ENCODE data around the gene TNN. TPM values are rescaled to one million over a fixed set of nuclear protein-coding genes. Genes with fewer than 3 reads are reported as not detected.

TNN gene
- total RNA-seq, 2 experiments from 2014 or later: not detected

DNA sequence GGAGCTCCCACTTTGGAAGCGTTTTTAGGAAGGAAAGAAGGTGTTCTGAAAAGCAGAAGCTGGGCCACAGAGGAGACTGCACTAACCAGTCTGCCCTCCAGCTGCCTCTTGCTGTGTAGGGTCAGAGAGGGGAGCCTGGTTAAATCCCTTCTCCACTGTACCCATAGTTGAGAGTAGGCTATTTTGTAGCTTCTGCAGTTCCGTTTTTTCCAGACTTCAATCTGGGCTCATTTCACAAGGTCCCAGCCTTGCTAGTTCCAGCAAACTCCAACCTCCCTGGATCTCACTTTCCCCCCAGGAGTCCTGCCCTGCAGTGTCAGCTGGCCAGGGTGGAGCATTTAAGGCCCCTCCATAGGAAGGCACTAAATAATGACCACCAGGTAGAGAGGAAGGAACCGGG, 11.0 kb downstream of the TNN start:
- TF ChIP-seq, protein P1, sequence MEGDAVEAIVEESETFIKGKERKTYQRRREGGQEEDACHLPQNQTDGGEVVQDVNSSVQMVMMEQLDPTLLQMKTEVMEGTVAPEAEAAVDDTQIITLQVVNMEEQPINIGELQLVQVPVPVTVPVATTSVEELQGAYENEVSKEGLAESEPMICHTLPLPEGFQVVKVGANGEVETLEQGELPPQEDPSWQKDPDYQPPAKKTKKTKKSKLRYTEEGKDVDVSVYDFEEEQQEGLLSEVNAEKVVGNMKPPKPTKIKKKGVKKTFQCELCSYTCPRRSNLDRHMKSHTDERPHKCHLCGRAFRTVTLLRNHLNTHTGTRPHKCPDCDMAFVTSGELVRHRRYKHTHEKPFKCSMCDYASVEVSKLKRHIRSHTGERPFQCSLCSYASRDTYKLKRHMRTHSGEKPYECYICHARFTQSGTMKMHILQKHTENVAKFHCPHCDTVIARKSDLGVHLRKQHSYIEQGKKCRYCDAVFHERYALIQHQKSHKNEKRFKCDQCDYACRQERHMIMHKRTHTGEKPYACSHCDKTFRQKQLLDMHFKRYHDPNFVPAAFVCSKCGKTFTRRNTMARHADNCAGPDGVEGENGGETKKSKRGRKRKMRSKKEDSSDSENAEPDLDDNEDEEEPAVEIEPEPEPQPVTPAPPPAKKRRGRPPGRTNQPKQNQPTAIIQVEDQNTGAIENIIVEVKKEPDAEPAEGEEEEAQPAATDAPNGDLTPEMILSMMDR (IDR thresholded peaks at IDR 0.05): no peak
- no peak overlapping the region for H3K27ac ChIP-seq (ENCODE audit: low read depth in 1 of 2, low read length in 2 of 2)
- intact Hi-C loops (cut with DNase I, micrococcal nuclease): no loop called here
- Mint-ChIP-seq H3K27ac (no peak overlapping the region), H3K9me3 (no peaks in the 10 kb centered on the region), H3K4me1 (ENCODE audit: low read depth) (no peaks in the 10 kb centered on the region), H3K4me3 (no peak overlapping the region), H3K36me3 (ENCODE audit: low read depth) (no peaks in the 10 kb centered on the region), H3K27me3 (peaks cover 6% of the 10 kb centered on the region)
- no peak overlapping the region for H3K4me3 ChIP-seq (ENCODE audit: low read length)
- H3K9me3 ChIP-seq (ENCODE audit: control insufficient read depth in 1 of 2, insufficient read depth in 1 of 2, low read length in 2 of 2): peaks cover 0 to 4% of the 10 kb centered on the region in 2 experiments
- peaks cover 0 to 7% of the 10 kb centered on the region in 2 experiments for H3K27me3 ChIP-seq (ENCODE audit: control insufficient read depth in 1 of 2, insufficient read depth in 2 of 2, low read length in 2 of 2)
- H3K36me3 ChIP-seq (ENCODE audit: insufficient read depth, low read length): no peaks in the 10 kb centered on the region
- no peak for DNase-seq
- H3K4me1 ChIP-seq (ENCODE audit: insufficient read depth, low read length): no peaks in the 10 kb centered on the region
- ChIA-PET POLR2A (no interaction called here), CTCF (no interaction called here)
- ATAC-seq (ENCODE audit: poor library complexity): no peak

DNA sequence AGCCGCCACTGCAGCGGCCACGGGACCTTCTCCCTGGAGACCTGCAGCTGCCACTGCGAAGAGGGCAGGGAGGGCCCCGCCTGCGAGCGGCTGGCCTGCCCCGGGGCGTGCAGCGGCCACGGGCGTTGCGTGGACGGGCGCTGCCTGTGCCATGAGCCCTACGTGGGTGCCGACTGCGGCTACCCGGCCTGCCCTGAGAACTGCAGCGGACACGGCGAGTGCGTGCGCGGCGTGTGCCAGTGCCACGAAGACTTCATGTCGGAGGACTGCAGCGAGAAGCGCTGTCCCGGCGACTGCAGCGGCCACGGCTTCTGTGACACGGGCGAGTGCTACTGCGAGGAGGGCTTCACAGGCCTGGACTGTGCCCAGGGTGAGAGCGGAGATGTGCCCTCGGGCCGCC, 11.7 kb downstream of the TNN start:
- TF ChIP-seq, protein P1 (IDR thresholded peaks at IDR 0.05): no peak
- H3K27ac ChIP-seq (ENCODE audit: low read depth in 1 of 2, low read length in 2 of 2): no peak overlapping the region
- no peak for ATAC-seq (ENCODE audit: poor library complexity)
- Mint-ChIP-seq H3K4me1 (ENCODE audit: low read depth) (no peaks in the 10 kb centered on the region), H3K27ac (no peak overlapping the region), H3K4me3 (no peak overlapping the region), H3K9me3 (no peaks in the 10 kb centered on the region), H3K27me3 (peaks cover 11% of the 10 kb centered on the region), H3K36me3 (ENCODE audit: low read depth) (no peaks in the 10 kb centered on the region)
- POLR2A ChIA-PET: no interaction called here
- intact Hi-C loops (cut with DNase I, micrococcal nuclease): no loop called here
- no peaks in the 10 kb centered on the region for H3K4me1 ChIP-seq (ENCODE audit: insufficient read depth, low read length)
- H3K4me3 ChIP-seq (ENCODE audit: low read length): no peak overlapping the region
- H3K27me3 ChIP-seq (ENCODE audit: control insufficient read depth in 1 of 2, insufficient read depth in 2 of 2, low read length in 2 of 2): peaks cover 0 to 5% of the 10 kb centered on the region in 2 experiments
- CTCF ChIA-PET: no interaction called here
- H3K36me3 ChIP-seq (ENCODE audit: insufficient read depth, low read length): no peaks in the 10 kb centered on the region
- DNase-seq: no peak
- H3K9me3 ChIP-seq (ENCODE audit: control insufficient read depth in 1 of 2, insufficient read depth in 1 of 2, low read length in 2 of 2): peaks cover 0 to 4% of the 10 kb centered on the region in 2 experiments

DNA sequence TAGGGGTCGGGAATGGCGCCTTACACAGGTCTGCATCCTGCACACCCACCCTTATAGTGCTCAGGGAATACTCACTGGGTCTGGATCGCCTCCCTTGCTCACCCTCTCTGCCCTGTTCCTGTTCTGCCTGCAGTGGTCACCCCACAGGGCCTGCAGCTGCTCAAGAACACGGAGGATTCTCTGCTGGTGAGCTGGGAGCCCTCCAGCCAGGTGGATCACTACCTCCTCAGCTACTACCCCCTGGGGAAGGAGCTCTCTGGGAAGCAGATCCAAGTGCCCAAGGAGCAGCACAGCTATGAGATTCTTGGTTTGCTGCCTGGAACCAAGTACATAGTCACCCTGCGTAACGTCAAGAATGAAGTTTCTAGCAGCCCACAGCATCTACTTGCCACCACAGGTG, 12.4 kb downstream of the TNN start:
- ChIA-PET POLR2A (no interaction called here), CTCF (no interaction called here)
- H3K4me3 Mint-ChIP-seq: no peak overlapping the region
- peaks cover 0 to 2% of the 10 kb centered on the region in 2 experiments for H3K27me3 ChIP-seq (ENCODE audit: control insufficient read depth in 1 of 2, insufficient read depth in 2 of 2, low read length in 2 of 2)
- ATAC-seq (ENCODE audit: poor library complexity): no peak
- H3K4me1 Mint-ChIP-seq (ENCODE audit: low read depth): no peaks in the 10 kb centered on the region
- H3K4me3 ChIP-seq (ENCODE audit: low read length): no peak overlapping the region
- TF ChIP-seq, protein P1 (IDR thresholded peaks at IDR 0.05): no peak
- H3K27ac Mint-ChIP-seq: no peak overlapping the region
- H3K9me3 Mint-ChIP-seq: no peaks in the 10 kb centered on the region
- intact Hi-C loops (cut with DNase I, micrococcal nuclease): no loop called here
- H3K27ac ChIP-seq (ENCODE audit: low read depth in 1 of 2, low read length in 2 of 2): no peak overlapping the region
- H3K27me3 Mint-ChIP-seq: peaks cover 11% of the 10 kb centered on the region
- H3K4me1 ChIP-seq (ENCODE audit: insufficient read depth, low read length): no peaks in the 10 kb centered on the region
- DNase-seq: no peak
- H3K9me3 ChIP-seq (ENCODE audit: control insufficient read depth in 1 of 2, insufficient read depth in 1 of 2, low read length in 2 of 2): peaks cover 0 to 4% of the 10 kb centered on the region in 2 experiments
- no peaks in the 10 kb centered on the region for H3K36me3 ChIP-seq (ENCODE audit: insufficient read depth, low read length)
- no peaks in the 10 kb centered on the region for H3K36me3 Mint-ChIP-seq (ENCODE audit: low read depth)
